Sigmoid colon (tissue), 7 donors: ENCODE results near the gene C1QL1. TPM values are rescaled to one million over a fixed set of nuclear protein-coding genes. Genes with fewer than 3 reads are reported as not detected.

Source experiments
- DNase-seq: peaks from one replicate; pipeline ENCODE4 v3.0.0-alpha.2; 2019
- H3K27ac ChIP-seq, 4 donors: fragments of 200-600 bp; sonication (generic); one replicate each; pipeline ENCODE4 v1.5.1; 2016 to 2019; ENCODE audit warnings: mild to moderate bottlenecking in 1 of 4
- H3K27me3 ChIP-seq, 3 donors: fragments of 200-600 bp; sonication (generic); one replicate each; pipeline ENCODE4 v1.5.1; 2019; ENCODE audit warnings: mild to moderate bottlenecking in 1 of 3
- H3K36me3 ChIP-seq, 4 donors: fragments of 200-600 bp; sonication (generic); one replicate each; pipeline ENCODE4 v1.5.1; 2016 to 2019
- H3K4me1 ChIP-seq, 4 donors: fragments of 200-600 bp; sonication (generic); one replicate each; pipeline ENCODE4 v1.5.1; 2017 to 2019
- H3K4me3 ChIP-seq, 4 donors: fragments of 200-600 bp; sonication (generic); one replicate each; pipeline ENCODE4 v1.5.1; 2017 to 2019; ENCODE audit warnings: mild to moderate bottlenecking in 2 of 4, moderate library complexity in 1 of 4
- H3K9me3 ChIP-seq, 4 donors: fragments of 200-600 bp in 3 of 4; sonication (generic) in 3 of 4; one replicate each; pipeline versions ENCODE4 v1.5.1 to v1.6.1; 2013 to 2019
- EP300 ChIP-seq, 4 donors: sonication (generic); formaldehyde crosslinking; IDR thresholded peaks; one replicate each; pipeline ENCODE4 v1.6.1; 2017; ENCODE audit warnings: antibody characterized with exemption in 4 of 4
- POLR2A ChIP-seq, 2 donors: fragments of 450-650 bp; IDR thresholded peaks; one replicate each; pipeline ENCODE4 v1.6.1; 2016; ENCODE audit warnings: antibody characterized with exemption in 2 of 2, mild to moderate bottlenecking in 2 of 2, moderate library complexity in 2 of 2
- POLR2AphosphoS5 ChIP-seq, 4 donors: sonication (generic); formaldehyde crosslinking; IDR thresholded peaks; one replicate each; pipeline ENCODE4 v1.6.1; 2017; ENCODE audit warnings: antibody characterized with exemption in 4 of 4
- WGBS, 2 donors: extraction: QIAGEN DNeasy Blood & Tissue Kit; methylation state at CpG; one replicate each; pipeline ENCODE4 v1.1.7; 2013; 5-methylcytosine and 5-hydroxymethylcytosine counted together
- intact Hi-C: fragments of 100-400 bp; cut with DNase I; formaldehyde crosslinking; loops from one replicate; pipeline ENCODE4 v1.15.1; 2023
- polyA plus RNA-seq, 3 donors: library from polyadenylated mRNA; stranded (reverse); fragments of 200-250 nt; gene quantifications; one replicate each; pipeline ENCODE4 v1.2.3, GENCODE V29; 2013
- total RNA-seq, 4 donors: library from RNA; depleted of rRNA; stranded (reverse); fragments of >200 nt; gene quantifications; one replicate each; pipeline ENCODE4 v1.1.0, GENCODE V29; 2016
- TF ChIP-seq, protein P1 (sequence below), 4 experiments: fragments of 450-650 bp in 3 of 4; fragments of 200-600 bp in 1 of 4; IDR thresholded peaks; one replicate each; pipeline ENCODE4 v1.5.1; 2016 to 2019; ENCODE audit warnings: antibody characterized with exemption in 4 of 4, mild to moderate bottlenecking in 3 of 4, moderate library complexity in 2 of 4
- donor health status: healthy with polysubstance abuse.
- donor health status: Bipolar disorder and iron deficiency.
- donor health status: healthy.

C1QL1 gene
- total and polyA plus RNA-seq, 7 donors = 0.41 to 4.3 (median 1.5) TPM; not detected in 1

DNA sequence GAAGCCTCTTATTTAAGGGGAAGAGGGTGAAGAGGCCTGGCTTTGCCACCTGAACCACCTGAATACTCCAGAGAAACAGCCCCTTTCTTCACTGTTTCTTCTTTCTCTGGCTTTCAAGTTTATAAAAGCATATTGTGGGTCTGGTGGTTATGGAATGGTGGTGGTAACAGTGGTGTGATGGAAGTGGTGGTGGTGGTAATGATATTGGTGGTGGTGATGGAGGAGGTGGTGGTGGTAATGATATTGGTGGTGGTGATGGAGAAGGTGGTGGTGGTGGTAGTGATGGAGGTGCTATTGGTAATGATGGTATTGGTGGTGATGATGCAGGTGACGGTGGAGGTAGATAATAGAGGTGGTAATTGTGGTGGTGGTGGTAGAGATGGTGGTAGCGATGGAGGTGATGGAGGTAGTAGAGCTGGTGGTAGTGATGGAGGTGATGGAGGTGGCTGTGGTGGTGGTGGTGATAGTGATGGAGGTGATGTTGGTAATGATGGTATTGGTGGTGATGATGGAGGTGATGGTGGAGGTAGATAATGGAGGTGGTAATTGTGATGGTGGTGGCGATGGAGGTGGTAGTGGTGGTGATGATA lies 14.1 kb upstream of the C1QL1 start:
- H3K27ac ChIP-seq = peak overlapping the region in 2 of 4 donors; percentile 77 to 82
- intact Hi-C loops = no loop called here
- no peak overlapping the region for H3K4me3 ChIP-seq
- 95 to 97% methylated on average over 3 of the region's 3 CpGs for WGBS, 2 donors
- TF ChIP-seq POLR2AphosphoS5 (IDR thresholded peaks at IDR 0.05) (no peak), EP300 (IDR thresholded peaks at IDR 0.05) (no peak), POLR2A (IDR thresholded peaks at IDR 0.05) (no peak)
- TF ChIP-seq, protein P1, sequence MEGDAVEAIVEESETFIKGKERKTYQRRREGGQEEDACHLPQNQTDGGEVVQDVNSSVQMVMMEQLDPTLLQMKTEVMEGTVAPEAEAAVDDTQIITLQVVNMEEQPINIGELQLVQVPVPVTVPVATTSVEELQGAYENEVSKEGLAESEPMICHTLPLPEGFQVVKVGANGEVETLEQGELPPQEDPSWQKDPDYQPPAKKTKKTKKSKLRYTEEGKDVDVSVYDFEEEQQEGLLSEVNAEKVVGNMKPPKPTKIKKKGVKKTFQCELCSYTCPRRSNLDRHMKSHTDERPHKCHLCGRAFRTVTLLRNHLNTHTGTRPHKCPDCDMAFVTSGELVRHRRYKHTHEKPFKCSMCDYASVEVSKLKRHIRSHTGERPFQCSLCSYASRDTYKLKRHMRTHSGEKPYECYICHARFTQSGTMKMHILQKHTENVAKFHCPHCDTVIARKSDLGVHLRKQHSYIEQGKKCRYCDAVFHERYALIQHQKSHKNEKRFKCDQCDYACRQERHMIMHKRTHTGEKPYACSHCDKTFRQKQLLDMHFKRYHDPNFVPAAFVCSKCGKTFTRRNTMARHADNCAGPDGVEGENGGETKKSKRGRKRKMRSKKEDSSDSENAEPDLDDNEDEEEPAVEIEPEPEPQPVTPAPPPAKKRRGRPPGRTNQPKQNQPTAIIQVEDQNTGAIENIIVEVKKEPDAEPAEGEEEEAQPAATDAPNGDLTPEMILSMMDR (IDR thresholded peaks at IDR 0.05) = no peak
- no peaks in the 10 kb centered on the region for H3K9me3 ChIP-seq
- no peaks in the 10 kb centered on the region for H3K36me3 ChIP-seq
- DNase-seq = no peak
- H3K4me1 ChIP-seq = peaks cover 0 to 50% (median 48%) of the 10 kb centered on the region in 4 donors
- peaks cover 0 to 4% (median 0%) of the 10 kb centered on the region in 3 donors for H3K27me3 ChIP-seq

DNA sequence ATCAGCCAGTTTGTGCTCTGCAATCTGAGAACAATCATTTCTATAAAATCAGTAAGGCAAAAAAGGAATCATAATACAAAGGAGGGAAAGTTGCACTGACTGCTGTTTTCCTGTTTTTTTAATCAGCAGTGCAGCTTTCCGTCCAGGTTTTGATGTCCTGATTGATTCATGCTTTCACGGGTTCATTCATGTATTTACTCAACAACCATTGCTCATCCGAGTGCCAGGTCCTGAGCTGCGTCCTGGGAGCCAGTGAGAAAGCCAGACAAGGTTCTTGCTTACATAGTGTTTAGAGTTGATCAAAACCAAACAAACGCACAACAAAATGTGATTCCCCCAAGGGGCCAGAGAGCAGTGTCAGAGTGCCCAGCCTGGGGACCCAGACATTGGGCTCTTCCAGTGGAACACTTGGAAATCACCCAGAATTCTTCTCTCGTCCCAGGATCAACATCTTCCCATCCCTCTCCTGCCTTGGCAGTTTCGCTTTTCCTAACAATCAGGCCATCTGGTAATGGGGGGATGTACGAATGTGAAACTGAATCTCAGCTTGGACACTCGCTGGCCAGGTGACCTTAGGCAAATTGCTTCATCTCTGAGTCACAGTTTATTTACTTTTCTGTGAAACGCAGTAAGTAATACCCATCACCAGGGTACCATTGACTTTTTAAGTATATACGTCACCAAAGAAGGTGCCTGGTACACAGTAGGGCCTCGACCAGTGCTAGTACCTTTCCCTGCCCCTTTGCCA lies 13.3 kb upstream of the C1QL1 start:
- TF ChIP-seq POLR2A (IDR thresholded peaks at IDR 0.05) (no peak), POLR2AphosphoS5 (IDR thresholded peaks at IDR 0.05) (no peak), EP300 (IDR thresholded peaks at IDR 0.05) (no peak)
- TF ChIP-seq, protein P1 (IDR thresholded peaks at IDR 0.05) = no peak
- Histone ChIP-seq H3K4me3 (no peak overlapping the region), H3K27ac (peak overlapping the region in 3 of 4 donors; percentile 77 to 82 (median 79)), H3K9me3 (no peaks in the 10 kb centered on the region), H3K4me1 (peaks cover 0 to 57% (median 52%) of the 10 kb centered on the region in 4 donors), H3K27me3 (peaks cover 0 to 4% (median 0%) of the 10 kb centered on the region in 3 donors), H3K36me3 (no peaks in the 10 kb centered on the region)
- intact Hi-C loops = no loop called here
- WGBS, 2 donors = 21 to 38% methylated on average over 12 of the region's 12 CpGs
- no peak for DNase-seq

DNA sequence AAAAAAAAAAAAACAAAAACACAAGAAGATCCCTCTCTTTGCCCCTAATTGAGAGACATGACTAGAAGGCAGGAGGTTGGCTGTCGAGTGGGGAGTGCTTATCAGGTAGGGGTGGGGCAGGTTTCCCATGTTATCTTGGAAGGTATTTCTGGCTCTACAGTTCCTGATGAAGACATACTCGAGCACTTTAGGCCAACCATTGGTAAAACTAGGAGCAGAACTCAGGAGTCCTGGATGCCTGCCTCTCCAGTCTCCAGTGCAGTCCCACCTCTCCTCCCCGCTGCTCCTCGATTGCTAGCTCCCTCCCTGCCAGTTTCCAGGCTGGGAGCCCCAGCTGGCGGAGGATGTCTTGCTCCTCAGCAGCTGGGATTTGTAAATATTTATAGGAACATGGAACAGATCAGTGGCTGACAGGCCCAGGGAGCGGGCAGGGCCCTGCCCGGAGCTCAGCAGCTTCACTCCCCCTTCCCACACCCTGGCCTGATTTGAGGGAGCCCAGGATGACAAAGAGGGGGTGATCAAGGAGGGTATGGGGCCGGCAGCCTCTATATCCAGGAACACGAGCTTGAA lies 11.4 kb upstream of the C1QL1 start:
- 28 to 48% methylated on average over 9 of the region's 9 CpGs for WGBS, 2 donors
- TF ChIP-seq POLR2A (IDR thresholded peaks at IDR 0.05) (no peak), EP300 (IDR thresholded peaks at IDR 0.05) (peak in 1 of 4 donors; percentile 57), POLR2AphosphoS5 (IDR thresholded peaks at IDR 0.05) (peak; percentile 63 to 84 (median 76))
- TF ChIP-seq, protein P1 (IDR thresholded peaks at IDR 0.05) = no peak
- peak; percentile 92 for DNase-seq
- Histone ChIP-seq H3K4me3 (no peak overlapping the region), H3K36me3 (no peaks in the 10 kb centered on the region), H3K4me1 (peaks cover 0 to 62% (median 53%) of the 10 kb centered on the region in 4 donors), H3K27ac (peak overlapping the region; percentile 72 to 82 (median 78)), H3K27me3 (no peaks in the 10 kb centered on the region), H3K9me3 (no peaks in the 10 kb centered on the region)
- intact Hi-C loops = loop anchor here (2.0 kb wide), 1 partner anchor 39 kb away; no protein-coding TSS in a partner anchor

DNA sequence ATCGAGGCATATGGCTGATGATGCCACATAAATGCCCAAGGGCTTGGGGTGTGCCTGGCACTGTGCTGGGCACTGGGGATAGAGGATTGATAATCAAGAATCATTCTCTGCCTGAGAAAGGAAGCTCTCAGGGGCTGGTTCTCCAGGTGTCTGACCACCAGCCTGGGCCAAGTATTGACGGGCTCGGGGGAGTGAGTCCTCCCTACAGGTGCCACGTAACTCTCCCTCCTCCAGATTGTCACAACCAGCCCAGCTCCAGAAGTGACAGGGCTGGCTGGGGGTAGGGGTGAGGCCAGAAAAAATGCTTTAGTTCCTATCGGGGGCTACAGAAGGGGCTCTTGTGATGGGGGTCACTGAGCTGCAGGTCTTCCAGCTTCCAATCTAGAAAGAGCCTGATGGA lies 10.7 kb upstream of the C1QL1 start:
- Histone ChIP-seq H3K27ac (peak overlapping the region; percentile 72 to 82 (median 78)), H3K9me3 (no peaks in the 10 kb centered on the region), H3K4me1 (peaks cover 0 to 62% (median 53%) of the 10 kb centered on the region in 4 donors), H3K4me3 (no peak overlapping the region), H3K27me3 (no peaks in the 10 kb centered on the region), H3K36me3 (no peaks in the 10 kb centered on the region)
- TF ChIP-seq POLR2AphosphoS5 (IDR thresholded peaks at IDR 0.05) = no peak
- no peak for TF ChIP-seq EP300 (IDR thresholded peaks at IDR 0.05)
- TF ChIP-seq, protein P1 (IDR thresholded peaks at IDR 0.05) = no peak
- 84 to 87% methylated on average over 5 of the region's 5 CpGs for WGBS, 2 donors
- DNase-seq = no peak
- intact Hi-C loops = loop anchor here (2.0 kb wide), 1 partner anchor 40 kb away; no protein-coding TSS in a partner anchor
